HFFc6 (cell line): ENCODE data around the gene NCKAP5. TPM values are rescaled to one million over a fixed set of nuclear protein-coding genes. Genes with fewer than 3 reads are reported as not detected.

ENCODE experiments used
- DNase-seq: peaks from one replicate; pipeline ENCODE4 v3.0.0-alpha.2; 2018
- H3K27ac Mint-ChIP-seq: 2 replicates; pipeline ENCODE4 v1.8.0; 2020; ENCODE audit warnings: mild to moderate bottlenecking, mixed read lengths
- H3K27me3 Mint-ChIP-seq: 2 replicates; pipeline ENCODE4 v1.8.0; 2021; ENCODE audit warnings: mild to moderate bottlenecking, moderate library complexity, mixed read lengths; ENCODE audit not compliant: insufficient read depth
- H3K36me3 Mint-ChIP-seq: 2 replicates; pipeline ENCODE4 v1.8.0; 2021; ENCODE audit warnings: low read depth, mixed read lengths
- H3K4me1 Mint-ChIP-seq: 2 replicates; pipeline ENCODE4 v1.8.0; 2020; ENCODE audit warnings: low read depth, mixed read lengths
- H3K4me3 Mint-ChIP-seq: 2 replicates; pipeline ENCODE4 v1.8.0; 2020; ENCODE audit warnings: mild to moderate bottlenecking, moderate library complexity, mixed read lengths
- H3K9me3 Mint-ChIP-seq: 2 replicates; pipeline ENCODE4 v1.8.0; 2020; ENCODE audit warnings: mild to moderate bottlenecking, mixed read lengths
- total RNA-seq, 6 experiments: library from RNA; stranded (reverse); fragmentation: NEBNext Ultra II Directional; extraction: Animal tissue kit (Norgen Biotek cat#: 25700); gene quantifications; 2 replicates in 1 of 6; 3 replicates in 5 of 6; pipeline ENCODE4 v1.2.3, GENCODE V29; 2021
- TF ChIP-seq, protein P1 (sequence below): fragments of 200-600 bp; sonication (generic); IDR thresholded peaks from 2 replicates; pipeline ENCODE4 v1.5.0; 2021; ENCODE audit warnings: antibody characterized with exemption, mild to moderate bottlenecking

Gene NCKAP5
- total RNA-seq, 6 experiments from 2014 or later: 0.31 to 4.0 (median 3.1) TPM

DNA sequence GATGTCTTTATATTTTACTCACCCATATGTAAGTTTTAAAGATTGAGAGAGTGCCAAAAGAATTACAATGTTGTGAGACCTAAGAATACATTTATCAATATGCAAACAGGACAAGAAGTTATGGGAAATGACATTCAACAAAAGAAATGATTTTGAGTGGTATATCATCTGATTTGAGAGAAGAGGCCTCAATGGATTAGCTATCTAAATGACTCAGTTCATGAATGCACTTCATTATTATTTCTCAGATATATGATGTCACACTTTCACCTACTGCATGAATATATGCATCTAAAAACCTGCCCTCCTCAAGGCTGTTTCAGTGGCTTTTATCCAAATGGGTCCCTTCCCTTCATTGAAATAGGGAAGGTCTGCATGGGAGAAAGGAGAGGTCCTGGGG is 769.9 kb downstream of the NCKAP5 start:
- Mint-ChIP-seq H3K27me3 (no peaks in the 10 kb centered on the region; the same call in 1 of the 2 replicates), H3K4me1 (peaks cover 30% of the 10 kb centered on the region; the same call in 1 of the 2 replicates), H3K27ac (peak overlapping the region; percentile 65), H3K4me3 (no peak overlapping the region; the same call in 1 of the 2 replicates), H3K9me3 (no peaks in the 10 kb centered on the region), H3K36me3 (no peaks in the 10 kb centered on the region)
- no peak for DNase-seq
- TF ChIP-seq, protein P1, sequence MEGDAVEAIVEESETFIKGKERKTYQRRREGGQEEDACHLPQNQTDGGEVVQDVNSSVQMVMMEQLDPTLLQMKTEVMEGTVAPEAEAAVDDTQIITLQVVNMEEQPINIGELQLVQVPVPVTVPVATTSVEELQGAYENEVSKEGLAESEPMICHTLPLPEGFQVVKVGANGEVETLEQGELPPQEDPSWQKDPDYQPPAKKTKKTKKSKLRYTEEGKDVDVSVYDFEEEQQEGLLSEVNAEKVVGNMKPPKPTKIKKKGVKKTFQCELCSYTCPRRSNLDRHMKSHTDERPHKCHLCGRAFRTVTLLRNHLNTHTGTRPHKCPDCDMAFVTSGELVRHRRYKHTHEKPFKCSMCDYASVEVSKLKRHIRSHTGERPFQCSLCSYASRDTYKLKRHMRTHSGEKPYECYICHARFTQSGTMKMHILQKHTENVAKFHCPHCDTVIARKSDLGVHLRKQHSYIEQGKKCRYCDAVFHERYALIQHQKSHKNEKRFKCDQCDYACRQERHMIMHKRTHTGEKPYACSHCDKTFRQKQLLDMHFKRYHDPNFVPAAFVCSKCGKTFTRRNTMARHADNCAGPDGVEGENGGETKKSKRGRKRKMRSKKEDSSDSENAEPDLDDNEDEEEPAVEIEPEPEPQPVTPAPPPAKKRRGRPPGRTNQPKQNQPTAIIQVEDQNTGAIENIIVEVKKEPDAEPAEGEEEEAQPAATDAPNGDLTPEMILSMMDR: no peak

DNA sequence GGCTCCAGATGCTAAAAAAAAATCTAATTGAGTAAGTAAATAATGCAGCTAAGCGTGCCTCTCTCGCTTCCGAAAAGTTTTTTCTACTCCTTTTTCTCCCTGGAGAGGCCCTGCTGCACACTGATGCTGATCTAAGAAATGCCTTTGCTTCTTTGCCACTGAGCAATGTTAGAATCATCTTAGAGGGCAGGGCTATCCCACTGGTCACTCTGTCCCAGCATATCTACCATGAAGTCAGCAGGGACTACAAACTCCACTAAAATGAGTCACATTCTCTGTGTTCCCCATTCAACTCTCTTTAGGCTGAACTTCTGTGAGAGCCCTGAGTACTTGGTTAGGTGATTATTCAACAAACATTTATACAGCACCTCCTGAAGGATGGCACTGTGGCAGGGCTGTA is 770.7 kb downstream of the NCKAP5 start:
- TF ChIP-seq, protein P1: no peak
- no peaks in the 10 kb centered on the region for H3K36me3 Mint-ChIP-seq

DNA sequence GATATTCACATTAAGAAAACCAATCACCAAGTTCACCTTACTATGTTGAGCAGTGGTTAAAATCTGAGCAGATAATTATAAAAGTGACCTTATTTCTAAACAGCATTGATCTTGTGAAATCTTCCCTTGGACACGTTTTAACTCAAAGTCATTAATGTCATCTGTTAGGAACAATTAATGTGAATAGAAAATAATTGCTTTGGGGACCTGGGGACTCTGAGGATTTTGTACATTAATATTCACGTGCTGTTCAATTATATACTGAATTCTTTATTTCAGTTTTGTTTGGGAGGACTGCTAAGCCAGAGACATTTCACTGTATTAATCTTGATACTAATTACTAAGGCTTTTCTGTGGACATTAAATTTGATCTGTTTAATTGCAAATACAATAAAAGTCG is 771.2 kb downstream of the NCKAP5 start:
- H3K4me1 Mint-ChIP-seq: peaks cover 23% of the 10 kb centered on the region; the same call in 1 of the 2 replicates
- H3K27ac Mint-ChIP-seq: peak overlapping the region; percentile 65; the same call in 1 of the 2 replicates
- peak overlapping the region; percentile 45; the same call in 1 of the 2 replicates for H3K4me3 Mint-ChIP-seq
- H3K9me3 Mint-ChIP-seq: no peaks in the 10 kb centered on the region
- TF ChIP-seq, protein P1: no peak
- no peaks in the 10 kb centered on the region; the same call in 1 of the 2 replicates for H3K27me3 Mint-ChIP-seq
- no peaks in the 10 kb centered on the region for H3K36me3 Mint-ChIP-seq
- no peak for DNase-seq

More for the DNA sequence above, 770.7 kb downstream of the NCKAP5 start:
- peak overlapping the region; percentile 45; the same call in 1 of the 2 replicates for H3K4me3 Mint-ChIP-seq
- H3K27me3 Mint-ChIP-seq: no peaks in the 10 kb centered on the region; the same call in 1 of the 2 replicates
- H3K9me3 Mint-ChIP-seq: no peaks in the 10 kb centered on the region
- peaks cover 28% of the 10 kb centered on the region; the same call in 1 of the 2 replicates for H3K4me1 Mint-ChIP-seq
- H3K27ac Mint-ChIP-seq: peak overlapping the region; percentile 65; the same call in 1 of the 2 replicates
- peak; percentile 32 for DNase-seq

DNA sequence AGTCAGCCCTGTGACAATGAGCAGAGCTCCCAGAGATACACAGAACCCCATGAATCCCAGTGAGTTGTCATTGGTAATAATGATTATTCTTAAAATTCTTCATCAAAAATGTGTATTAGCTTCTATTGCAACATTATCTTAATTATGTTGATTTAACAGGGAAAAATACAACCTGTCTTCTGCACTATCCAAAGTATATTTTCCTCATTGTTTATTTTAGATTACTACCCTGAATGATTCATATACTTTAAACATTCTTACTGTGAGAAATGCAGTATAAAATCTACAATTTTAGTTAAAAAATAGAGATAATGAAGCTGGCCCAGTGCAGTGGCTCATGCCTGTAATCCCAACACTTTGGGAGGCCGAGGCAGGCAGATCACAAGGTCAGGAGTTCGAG is 773.0 kb downstream of the NCKAP5 start:
- Mint-ChIP-seq H3K36me3 (no peaks in the 10 kb centered on the region), H3K27me3 (no peaks in the 10 kb centered on the region; the same call in none of the 2 replicates), H3K4me1 (peaks cover 22% of the 10 kb centered on the region; the same call in 1 of the 2 replicates), H3K4me3 (no peak overlapping the region), H3K27ac (no peak overlapping the region), H3K9me3 (no peaks in the 10 kb centered on the region)
- TF ChIP-seq, protein P1: no peak
- DNase-seq: no peak

DNA sequence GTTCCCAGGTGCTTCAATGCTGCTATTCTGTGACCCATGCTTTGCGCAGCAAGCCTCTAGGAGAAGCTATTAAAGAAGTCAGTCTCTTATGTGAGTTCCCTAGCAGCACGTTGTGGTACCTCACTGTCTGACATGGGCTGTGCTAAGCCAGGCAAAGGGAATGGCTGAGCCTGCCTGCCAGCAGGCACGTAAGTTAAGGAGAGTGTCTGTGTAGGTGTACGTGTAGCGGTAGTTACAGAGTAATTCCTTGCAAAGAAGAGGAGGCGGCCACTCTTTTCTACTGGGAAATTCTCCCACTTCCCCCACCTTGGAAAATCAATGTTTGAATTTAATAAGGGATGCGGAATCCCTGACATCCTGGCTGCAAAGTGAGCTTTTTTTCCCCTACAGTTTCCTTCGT is 774.7 kb downstream of the NCKAP5 start:
- H3K36me3 Mint-ChIP-seq: no peaks in the 10 kb centered on the region
- no peaks in the 10 kb centered on the region for H3K9me3 Mint-ChIP-seq
- no peak overlapping the region for H3K27ac Mint-ChIP-seq
- no peak overlapping the region for H3K4me3 Mint-ChIP-seq
- no peaks in the 10 kb centered on the region; the same call in none of the 2 replicates for H3K27me3 Mint-ChIP-seq
- TF ChIP-seq, protein P1: no peak
- DNase-seq: no peak
- peaks cover 21% of the 10 kb centered on the region; the same call in 1 of the 2 replicates for H3K4me1 Mint-ChIP-seq
